ENCODE measurements around the gene KIRREL3. TPM values are rescaled to one million over a fixed set of nuclear protein-coding genes. Genes with fewer than 3 reads are reported as not detected.

The KIRREL3 gene
- total and polyA plus RNA-seq, 4 donors, result 0.02 to 0.71 (median 0.15) TPM; not detected in 1

DNA sequence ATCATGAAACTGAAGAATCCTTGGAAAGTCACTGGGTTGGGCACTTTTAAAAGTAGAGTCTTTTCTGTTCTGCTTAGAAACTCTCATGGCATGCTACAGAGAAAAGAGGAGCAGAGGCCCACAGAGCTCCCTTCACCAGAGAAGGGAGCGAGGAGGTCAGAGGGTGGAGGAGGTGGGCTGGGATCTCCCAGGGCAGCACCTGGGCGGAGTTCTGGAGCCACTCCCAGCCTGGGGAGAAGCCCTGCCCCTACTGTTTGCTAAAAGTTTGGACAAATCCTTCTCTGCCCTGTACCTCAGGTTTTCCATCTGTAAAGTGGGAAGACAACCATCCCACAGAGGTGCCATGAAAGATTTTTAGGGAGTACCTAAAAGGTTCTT lies 299.1 kb downstream of the KIRREL3 start:
- H3K4me1 ChIP-seq (ENCODE audit: control insufficient read depth in 5 of 5, insufficient read depth in 5 of 5, low read length in 5 of 5), result peaks cover 0 to 2% (median 0%) of the 10 kb centered on the region in 5 donors
- no peak for DNase-seq
- TF ChIP-seq, protein P1, sequence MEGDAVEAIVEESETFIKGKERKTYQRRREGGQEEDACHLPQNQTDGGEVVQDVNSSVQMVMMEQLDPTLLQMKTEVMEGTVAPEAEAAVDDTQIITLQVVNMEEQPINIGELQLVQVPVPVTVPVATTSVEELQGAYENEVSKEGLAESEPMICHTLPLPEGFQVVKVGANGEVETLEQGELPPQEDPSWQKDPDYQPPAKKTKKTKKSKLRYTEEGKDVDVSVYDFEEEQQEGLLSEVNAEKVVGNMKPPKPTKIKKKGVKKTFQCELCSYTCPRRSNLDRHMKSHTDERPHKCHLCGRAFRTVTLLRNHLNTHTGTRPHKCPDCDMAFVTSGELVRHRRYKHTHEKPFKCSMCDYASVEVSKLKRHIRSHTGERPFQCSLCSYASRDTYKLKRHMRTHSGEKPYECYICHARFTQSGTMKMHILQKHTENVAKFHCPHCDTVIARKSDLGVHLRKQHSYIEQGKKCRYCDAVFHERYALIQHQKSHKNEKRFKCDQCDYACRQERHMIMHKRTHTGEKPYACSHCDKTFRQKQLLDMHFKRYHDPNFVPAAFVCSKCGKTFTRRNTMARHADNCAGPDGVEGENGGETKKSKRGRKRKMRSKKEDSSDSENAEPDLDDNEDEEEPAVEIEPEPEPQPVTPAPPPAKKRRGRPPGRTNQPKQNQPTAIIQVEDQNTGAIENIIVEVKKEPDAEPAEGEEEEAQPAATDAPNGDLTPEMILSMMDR (IDR thresholded peaks at IDR 0.05; ENCODE audit: control extremely low read depth, extremely low read depth), result no peak
- no peaks in the 10 kb centered on the region for H3K9me3 ChIP-seq (ENCODE audit: control insufficient read depth in 4 of 4, insufficient read depth in 3 of 4, low read length in 3 of 4)
- no peaks in the 10 kb centered on the region for H3K36me3 ChIP-seq (ENCODE audit: control insufficient read depth in 4 of 4, insufficient read depth in 4 of 4, low read length in 4 of 4)
- 91 to 97% methylated on average over 2 of the region's 2 CpGs for WGBS, 2 donors
- no peak overlapping the region for H3K9ac ChIP-seq (ENCODE audit: insufficient read depth in 1 of 2, low read length in 2 of 2)
- no peak overlapping the region for H3K4me3 ChIP-seq
- ATAC-seq (ENCODE audit: insufficient read depth, low FRiP score), result no peak
- no peak overlapping the region for H3K27ac ChIP-seq (ENCODE audit: low read depth in 1 of 2, low read length in 1 of 2)
- no peaks in the 10 kb centered on the region for H3K27me3 ChIP-seq (ENCODE audit: control insufficient read depth in 3 of 3, insufficient read depth in 3 of 3, low read length in 2 of 3)

DNA sequence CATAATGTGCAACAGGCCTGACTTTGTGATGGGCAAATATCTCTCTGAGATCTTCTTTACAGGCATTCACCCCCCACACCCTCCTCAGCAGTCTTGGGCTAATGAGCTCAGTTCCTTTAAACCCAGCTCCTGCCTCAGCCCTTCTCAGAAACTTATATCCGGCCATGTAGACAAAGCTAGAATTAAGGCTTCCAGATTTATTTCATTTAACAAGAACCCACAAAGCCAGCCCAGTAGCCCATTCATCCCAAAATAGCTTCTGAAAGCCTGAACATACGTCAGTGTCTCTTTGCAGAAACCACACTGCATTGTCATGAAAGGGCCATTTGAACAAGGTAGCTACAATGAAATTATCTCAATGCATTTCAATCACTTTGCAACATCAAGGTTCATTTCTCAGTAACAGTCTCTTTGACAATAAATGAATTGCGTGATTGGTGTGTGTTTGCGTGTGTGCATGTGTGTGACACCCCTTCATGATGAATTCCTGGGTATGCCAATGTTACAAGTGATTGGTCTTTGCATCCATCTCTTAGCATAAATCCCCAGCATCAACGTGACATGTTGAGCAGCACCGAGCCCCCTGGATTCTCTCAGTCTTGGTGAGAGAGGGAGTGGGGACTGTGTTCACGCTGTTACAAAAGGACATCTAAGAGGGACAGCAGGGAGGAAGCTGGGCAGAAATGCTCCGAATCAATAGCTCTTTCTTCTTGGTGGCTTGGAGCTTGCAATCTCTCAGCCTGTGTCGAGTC lies 299.6 kb downstream of the KIRREL3 start:
- TF ChIP-seq, protein P1 (IDR thresholded peaks at IDR 0.05; ENCODE audit: control extremely low read depth, extremely low read depth), result no peak
- no peak overlapping the region for H3K9ac ChIP-seq (ENCODE audit: insufficient read depth in 1 of 2, low read length in 2 of 2)
- H3K9me3 ChIP-seq (ENCODE audit: control insufficient read depth in 4 of 4, insufficient read depth in 3 of 4, low read length in 3 of 4), result no peaks in the 10 kb centered on the region
- H3K27me3 ChIP-seq (ENCODE audit: control insufficient read depth in 3 of 3, insufficient read depth in 3 of 3, low read length in 2 of 3), result no peaks in the 10 kb centered on the region
- 89% methylated on average over 9 of the region's 9 CpGs for WGBS, 2 donors
- peaks cover 0 to 2% (median 0%) of the 10 kb centered on the region in 5 donors for H3K4me1 ChIP-seq (ENCODE audit: control insufficient read depth in 5 of 5, insufficient read depth in 5 of 5, low read length in 5 of 5)
- ATAC-seq (ENCODE audit: insufficient read depth, low FRiP score), result no peak
- DNase-seq, result no peak
- no peak overlapping the region for H3K4me3 ChIP-seq
- H3K27ac ChIP-seq (ENCODE audit: low read depth in 1 of 2, low read length in 1 of 2), result no peak overlapping the region
- no peaks in the 10 kb centered on the region for H3K36me3 ChIP-seq (ENCODE audit: control insufficient read depth in 4 of 4, insufficient read depth in 4 of 4, low read length in 4 of 4)

DNA sequence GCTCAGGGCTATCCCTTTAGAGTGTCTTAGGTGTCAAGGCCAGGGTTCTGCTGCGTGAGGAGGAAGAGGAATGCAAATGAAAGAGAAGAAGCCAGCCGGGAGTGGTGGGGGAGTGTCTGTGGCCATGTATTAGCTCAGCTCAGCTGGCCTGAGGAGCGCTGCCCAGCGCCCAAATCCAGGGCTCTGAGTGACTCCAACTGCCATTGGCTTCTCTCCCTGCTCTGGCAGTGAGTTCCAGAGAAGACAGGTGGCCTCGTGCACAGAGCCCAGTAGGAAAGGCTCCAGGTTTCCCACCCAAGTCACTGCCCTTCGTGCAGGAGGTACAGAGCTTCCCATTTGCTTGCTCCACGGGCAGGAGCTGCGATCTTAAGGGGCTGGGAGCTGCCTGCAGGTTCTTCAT lies 302.0 kb downstream of the KIRREL3 start:
- WGBS, 2 donors, result 66 to 78% methylated on average over 6 to 8 of the region's 8 CpGs
- peaks cover 0 to 2% (median 0%) of the 10 kb centered on the region in 5 donors for H3K4me1 ChIP-seq (ENCODE audit: control insufficient read depth in 5 of 5, insufficient read depth in 5 of 5, low read length in 5 of 5)
- TF ChIP-seq, protein P1 (IDR thresholded peaks at IDR 0.05; ENCODE audit: control extremely low read depth, extremely low read depth), result no peak
- H3K4me3 ChIP-seq, result no peak overlapping the region
- H3K36me3 ChIP-seq (ENCODE audit: control insufficient read depth in 4 of 4, insufficient read depth in 4 of 4, low read length in 4 of 4), result no peaks in the 10 kb centered on the region
- ATAC-seq (ENCODE audit: insufficient read depth, low FRiP score), result no peak
- no peak for DNase-seq
- H3K27me3 ChIP-seq (ENCODE audit: control insufficient read depth in 3 of 3, insufficient read depth in 3 of 3, low read length in 2 of 3), result no peaks in the 10 kb centered on the region
- H3K27ac ChIP-seq (ENCODE audit: low read depth in 1 of 2, low read length in 1 of 2), result no peak overlapping the region
- no peaks in the 10 kb centered on the region for H3K9me3 ChIP-seq (ENCODE audit: control insufficient read depth in 4 of 4, insufficient read depth in 3 of 4, low read length in 3 of 4)
- no peak overlapping the region for H3K9ac ChIP-seq (ENCODE audit: insufficient read depth in 1 of 2, low read length in 2 of 2)
